GM21619 (cell line): ENCODE results near the gene RABIF.
"Not testable (repeated sequence)": the region's sequence is repeated elsewhere in the genome, so short reads cannot be mapped to it uniquely, and the experiment has no call there.

Experiments used
- ATAC-seq: cut with Tn5 transposase; IDR thresholded peaks from one replicate; pipeline ENCODE4 v1.9.1; 2021; ENCODE audit not compliant: unreplicated experiment

The RABIF gene

DNA sequence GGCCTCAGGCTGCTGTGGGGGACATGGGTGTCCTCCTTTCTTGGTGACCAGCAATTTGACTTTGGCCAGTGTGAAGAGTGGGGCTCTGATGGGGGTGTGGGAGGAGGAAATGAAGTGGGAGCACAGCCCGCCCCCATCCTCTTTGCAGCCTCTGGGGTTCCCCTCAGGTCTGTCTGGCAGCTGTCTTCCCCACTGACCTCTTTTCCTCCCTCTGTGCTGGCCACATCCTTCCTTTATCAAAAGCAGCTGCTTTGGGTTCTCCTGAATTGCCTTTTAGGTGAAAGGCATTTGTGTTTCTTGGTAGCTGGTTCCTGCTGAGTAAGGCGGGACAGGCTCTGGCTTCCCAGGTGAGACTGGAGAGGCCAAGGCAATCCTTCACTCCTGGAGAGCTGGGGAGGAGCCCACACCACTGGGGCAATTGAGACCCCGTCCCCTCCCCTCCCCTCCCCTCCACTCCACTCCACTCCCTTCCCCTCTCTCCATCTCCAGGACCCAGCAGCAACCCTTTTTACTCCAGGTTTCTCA lies 53.3 kb downstream of the RABIF start:
- no peak for ATAC-seq

DNA sequence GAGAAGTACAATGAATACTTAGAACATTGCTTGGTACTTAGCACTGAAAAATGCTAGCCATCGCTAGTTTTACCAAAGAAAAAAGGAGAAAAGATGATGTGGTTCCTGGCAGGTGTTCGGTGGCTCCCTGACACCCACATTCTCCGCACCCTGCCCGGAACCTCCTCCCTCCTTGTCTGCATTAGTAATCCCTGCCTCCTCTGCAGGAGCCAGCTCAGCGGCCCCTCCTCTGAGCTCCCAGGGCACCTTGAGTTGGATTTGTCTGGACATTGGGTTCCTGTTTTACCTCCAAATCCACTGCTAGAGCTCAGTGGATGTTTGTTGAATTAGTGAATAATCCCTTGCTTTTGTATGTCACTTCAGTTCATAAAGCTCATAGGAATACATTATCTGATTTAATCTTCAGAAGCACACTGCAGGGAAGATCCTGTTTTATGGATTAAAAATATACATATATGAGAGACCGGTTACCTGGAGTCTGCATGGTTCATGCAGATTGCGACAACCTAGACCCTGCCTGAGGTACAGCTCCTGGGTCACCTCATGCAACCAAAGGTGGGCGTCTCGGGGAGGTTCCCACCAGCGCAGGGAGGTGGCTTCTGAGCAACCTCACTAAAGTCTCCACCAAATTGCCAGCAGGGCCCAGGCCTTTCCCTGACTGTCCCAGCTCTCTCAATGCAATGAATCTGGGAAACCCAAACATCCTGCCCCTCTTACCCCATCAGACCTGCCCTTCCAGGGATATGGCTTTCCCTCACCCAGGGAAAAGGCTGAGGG lies 54.0 kb downstream of the RABIF start:
- no peak for ATAC-seq

DNA sequence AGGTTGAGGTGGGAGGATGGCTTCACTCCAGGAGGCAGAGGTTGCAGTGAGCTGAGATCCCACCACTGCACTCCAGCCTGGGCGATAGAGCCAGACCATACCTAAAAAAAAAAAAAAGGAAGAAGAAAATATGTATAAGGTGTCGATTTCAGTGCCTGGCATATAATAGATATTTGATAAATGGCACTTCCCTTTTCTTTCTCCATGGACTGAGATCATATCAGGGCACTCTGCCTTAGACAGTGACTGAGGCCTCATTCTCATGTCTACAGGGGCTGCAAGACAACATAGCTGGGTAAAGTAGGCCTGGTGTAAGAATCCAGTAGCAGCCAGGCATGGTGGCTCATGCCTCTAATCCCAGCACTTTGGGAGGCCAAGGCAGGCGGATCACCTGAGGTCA lies 57.0 kb downstream of the RABIF start:
- ATAC-seq, result no peak

DNA sequence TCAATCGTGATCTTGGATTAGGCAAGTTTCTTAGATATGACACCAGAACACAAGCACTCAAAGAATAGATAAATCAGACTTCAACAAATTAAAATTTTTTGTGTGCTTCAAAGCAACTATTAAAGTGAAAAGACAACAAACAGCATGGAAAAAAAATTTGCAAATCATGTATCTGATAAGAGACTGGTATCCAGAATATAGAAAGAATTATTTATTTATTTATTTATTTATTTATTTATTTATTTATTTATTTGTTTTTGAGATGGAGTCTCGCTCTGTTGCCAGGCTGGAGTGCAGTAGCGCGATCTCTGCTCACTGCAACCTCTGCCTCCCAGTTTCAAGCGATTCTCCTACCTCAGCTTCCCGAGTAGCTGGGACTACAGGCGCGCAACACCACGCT lies 59.7 kb downstream of the RABIF start:
- ATAC-seq, result not testable (repeated sequence)
